Measurements from ENCODE around the gene APOBEC3A.

The APOBEC3A gene

DNA sequence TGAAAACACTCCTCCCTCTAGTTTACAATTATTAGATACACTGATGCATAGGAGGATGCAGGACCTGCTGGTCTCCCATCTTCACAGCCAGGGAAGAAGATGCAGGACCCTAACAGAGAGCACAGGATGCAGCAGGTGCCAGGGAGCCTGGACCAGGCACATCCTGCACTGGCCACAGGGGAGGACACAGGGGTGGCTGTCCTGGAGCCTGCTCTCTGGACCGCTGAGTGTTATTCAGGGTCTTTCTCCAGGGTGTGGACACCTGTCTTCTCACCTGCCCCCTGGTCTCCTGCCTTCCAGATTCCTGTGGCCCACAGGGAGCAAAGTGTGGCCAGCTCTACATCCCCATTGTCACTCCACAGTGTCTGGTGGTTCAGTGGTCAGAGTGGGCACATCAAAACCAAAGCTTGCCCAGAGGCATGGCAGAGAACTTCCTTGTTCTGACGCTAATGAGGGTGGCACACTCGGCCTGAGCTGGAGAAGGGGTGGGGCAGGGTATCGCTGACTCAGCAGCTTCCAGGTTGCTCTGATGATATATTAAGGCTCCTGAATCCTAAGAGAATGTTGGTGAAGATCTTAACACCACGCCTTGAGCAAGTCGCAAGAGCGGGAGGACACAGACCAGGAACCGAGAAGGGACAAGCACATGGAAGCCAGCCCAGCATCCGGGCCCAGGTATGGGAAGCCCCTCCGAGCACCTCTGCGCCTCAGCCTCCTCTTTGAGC, at the start of gene APOBEC3A:
Gene APOBEC3A, plus strand, starts transcription at position 564 of the 725 bp plus-strand sequence. Its CDS starts 83 bp downstream, at position 647.
- TF ChIP-seq, protein P1, sequence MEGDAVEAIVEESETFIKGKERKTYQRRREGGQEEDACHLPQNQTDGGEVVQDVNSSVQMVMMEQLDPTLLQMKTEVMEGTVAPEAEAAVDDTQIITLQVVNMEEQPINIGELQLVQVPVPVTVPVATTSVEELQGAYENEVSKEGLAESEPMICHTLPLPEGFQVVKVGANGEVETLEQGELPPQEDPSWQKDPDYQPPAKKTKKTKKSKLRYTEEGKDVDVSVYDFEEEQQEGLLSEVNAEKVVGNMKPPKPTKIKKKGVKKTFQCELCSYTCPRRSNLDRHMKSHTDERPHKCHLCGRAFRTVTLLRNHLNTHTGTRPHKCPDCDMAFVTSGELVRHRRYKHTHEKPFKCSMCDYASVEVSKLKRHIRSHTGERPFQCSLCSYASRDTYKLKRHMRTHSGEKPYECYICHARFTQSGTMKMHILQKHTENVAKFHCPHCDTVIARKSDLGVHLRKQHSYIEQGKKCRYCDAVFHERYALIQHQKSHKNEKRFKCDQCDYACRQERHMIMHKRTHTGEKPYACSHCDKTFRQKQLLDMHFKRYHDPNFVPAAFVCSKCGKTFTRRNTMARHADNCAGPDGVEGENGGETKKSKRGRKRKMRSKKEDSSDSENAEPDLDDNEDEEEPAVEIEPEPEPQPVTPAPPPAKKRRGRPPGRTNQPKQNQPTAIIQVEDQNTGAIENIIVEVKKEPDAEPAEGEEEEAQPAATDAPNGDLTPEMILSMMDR (IDR thresholded peaks at IDR 0.05; ENCODE audit: unreplicated experiment in 3 of 3) = no peak
- Mint-ChIP-seq H3K4me3 (no peak within 1 kb of the TSS), H3K9me3 (no peaks in the 10 kb centered on the region), H3K27me3 (ENCODE audit: low read depth) (peaks cover 24% of the 10 kb centered on the region), H3K36me3 (ENCODE audit: low read depth) (no peaks in the 10 kb centered on the region), H3K4me1 (no peaks in the 10 kb centered on the region), H3K27ac (no peak within 1 kb of the TSS)

DNA sequence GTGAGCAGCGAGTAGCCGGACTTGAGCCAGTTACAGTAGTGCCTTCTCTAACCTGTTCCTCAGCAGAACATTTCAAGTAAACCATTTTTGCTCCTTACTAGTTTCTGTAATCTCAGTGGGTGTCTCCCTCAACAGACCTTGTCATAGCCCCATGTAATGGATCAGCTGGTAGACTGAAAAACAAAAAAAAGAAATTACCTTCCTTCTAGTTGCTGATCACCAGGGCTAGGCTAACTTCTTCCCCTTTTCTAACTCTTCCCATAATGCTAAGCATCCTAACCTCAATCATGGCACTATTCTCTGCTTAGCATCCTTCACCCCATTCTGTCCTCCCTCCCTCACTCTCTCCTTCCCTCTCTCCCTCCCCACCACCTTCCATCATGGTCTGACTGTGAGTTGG, 49.6 kb upstream of the APOBEC3A start:
- Mint-ChIP-seq H3K4me3 (no peak overlapping the region), H3K9me3 (peaks cover 21% of the 10 kb centered on the region), H3K4me1 (peaks cover 5% of the 10 kb centered on the region), H3K36me3 (ENCODE audit: low read depth) (peaks cover 4% of the 10 kb centered on the region), H3K27me3 (ENCODE audit: low read depth) (peaks cover 4% of the 10 kb centered on the region), H3K27ac (no peak overlapping the region)
- TF ChIP-seq, protein P1 (IDR thresholded peaks at IDR 0.05; ENCODE audit: unreplicated experiment in 3 of 3) = no peak

DNA sequence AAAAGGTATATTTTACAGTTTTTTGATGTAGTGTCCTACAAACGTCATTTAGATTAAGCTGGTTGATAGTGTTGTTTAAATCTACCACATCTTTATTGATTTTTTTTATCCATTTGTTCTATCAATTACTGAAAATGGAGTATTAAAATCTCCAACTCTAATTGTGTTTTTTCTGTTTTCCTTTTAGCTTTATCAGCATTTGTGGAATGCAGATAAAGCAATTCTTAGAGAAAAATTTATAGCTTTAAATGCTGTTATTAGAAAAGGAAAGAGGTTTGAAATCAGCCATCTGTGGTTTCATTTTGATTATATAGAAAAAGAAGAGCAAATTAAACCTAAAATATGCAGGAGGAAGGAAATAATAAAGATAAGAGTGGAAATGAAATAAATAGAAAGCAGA, 46.0 kb upstream of the APOBEC3A start:
- H3K27me3 Mint-ChIP-seq (ENCODE audit: low read depth) = peaks cover 8% of the 10 kb centered on the region
- peaks cover 9% of the 10 kb centered on the region for H3K9me3 Mint-ChIP-seq
- TF ChIP-seq, protein P1 (IDR thresholded peaks at IDR 0.05; ENCODE audit: unreplicated experiment in 3 of 3) = no peak
- peak overlapping the region in 1 of 3 experiments; percentile 14 for H3K4me3 Mint-ChIP-seq
- peaks cover 5% of the 10 kb centered on the region for H3K4me1 Mint-ChIP-seq
- no peaks in the 10 kb centered on the region for H3K36me3 Mint-ChIP-seq (ENCODE audit: low read depth)
- peak overlapping the region; percentile 62 to 89 (median 73) for H3K27ac Mint-ChIP-seq

DNA sequence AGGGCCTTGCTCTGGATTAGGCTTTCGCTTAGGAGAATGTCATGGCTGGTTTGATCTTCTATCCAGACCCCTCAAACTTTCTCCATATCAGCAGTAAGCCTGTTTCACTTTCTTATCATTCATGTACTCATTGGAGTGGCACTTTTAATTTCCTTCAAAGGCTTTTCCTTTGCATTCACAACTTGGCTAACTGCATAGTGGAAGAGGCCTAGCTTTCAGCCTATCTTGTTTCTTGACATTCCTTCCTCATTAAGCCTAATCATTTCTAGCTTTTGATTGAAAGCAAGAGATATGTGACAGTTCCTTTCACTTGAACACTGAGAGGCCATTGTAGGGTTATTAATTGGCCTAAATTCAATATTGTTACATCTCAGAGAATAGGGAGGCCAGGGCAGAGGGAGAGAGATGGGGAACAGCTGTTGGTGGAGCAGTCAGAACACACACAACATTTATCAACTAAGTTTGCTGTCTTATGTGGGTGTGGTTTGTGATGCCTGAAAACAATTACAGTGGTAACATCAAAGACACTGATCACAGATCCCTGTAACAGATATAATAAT, 37.7 kb upstream of the APOBEC3A start:
- Mint-ChIP-seq H3K27me3 (ENCODE audit: low read depth) (peaks cover 5% of the 10 kb centered on the region), H3K9me3 (no peaks in the 10 kb centered on the region), H3K4me1 (peaks cover 29% of the 10 kb centered on the region), H3K27ac (peak overlapping the region; percentile 84 to 87 (median 84)), H3K4me3 (peak overlapping the region in 1 of 3 experiments; percentile 47), H3K36me3 (ENCODE audit: low read depth) (no peaks in the 10 kb centered on the region)
- TF ChIP-seq, protein P1 (IDR thresholded peaks at IDR 0.05; ENCODE audit: unreplicated experiment in 3 of 3) = no peak

DNA sequence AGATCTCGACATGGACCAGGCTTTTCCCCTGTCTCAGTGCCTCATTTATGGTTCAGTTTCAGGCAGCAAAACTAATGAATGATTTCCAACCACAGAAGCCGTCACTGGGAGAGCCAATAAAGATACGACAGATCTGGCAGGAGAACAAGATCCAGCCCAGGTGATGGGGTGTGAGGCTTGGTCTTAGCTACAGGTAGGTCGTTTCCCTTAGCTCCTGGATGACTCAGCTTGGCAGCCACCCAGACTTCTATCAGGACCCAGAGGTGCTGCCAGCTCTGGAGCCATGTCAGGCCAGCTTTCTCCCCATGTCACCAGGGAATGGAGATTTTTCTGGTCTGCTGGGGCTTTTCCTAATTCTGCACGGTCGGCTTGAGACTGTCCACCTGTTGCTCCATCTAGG, 36.3 kb upstream of the APOBEC3A start:
- TF ChIP-seq, protein P1 (IDR thresholded peaks at IDR 0.05; ENCODE audit: unreplicated experiment in 3 of 3) = no peak
- H3K27me3 Mint-ChIP-seq (ENCODE audit: low read depth) = peaks cover 5% of the 10 kb centered on the region
- H3K27ac Mint-ChIP-seq = peak overlapping the region; percentile 17 to 84 (median 64)
- peaks cover 41% of the 10 kb centered on the region for H3K4me1 Mint-ChIP-seq
- no peak overlapping the region for H3K4me3 Mint-ChIP-seq
- no peaks in the 10 kb centered on the region for H3K36me3 Mint-ChIP-seq (ENCODE audit: low read depth)
- no peaks in the 10 kb centered on the region for H3K9me3 Mint-ChIP-seq

Measured in nephron (organoid).